Breast epithelium (tissue), 3 donors: Measurements from ENCODE around the gene MYRF.

Experiments
- CTCF ChIP-seq, 3 donors: fragments of 450-650 bp; IDR thresholded peaks; one replicate each; pipeline ENCODE4 v1.5.1; 2016 to 2017; ENCODE audit warnings: antibody characterized with exemption in 3 of 3, mild to moderate bottlenecking in 3 of 3, moderate library complexity in 3 of 3
- POLR2A ChIP-seq: fragments of 450-650 bp; IDR thresholded peaks from one replicate; pipeline ENCODE4 v1.6.1; 2016; ENCODE audit warnings: antibody characterized with exemption, mild to moderate bottlenecking, moderate library complexity
- POLR2AphosphoS5 ChIP-seq, 3 donors: sonication (generic); formaldehyde crosslinking; IDR thresholded peaks; one replicate each; pipeline ENCODE4 v1.6.1; 2017; ENCODE audit warnings: antibody characterized with exemption in 3 of 3

DNA sequence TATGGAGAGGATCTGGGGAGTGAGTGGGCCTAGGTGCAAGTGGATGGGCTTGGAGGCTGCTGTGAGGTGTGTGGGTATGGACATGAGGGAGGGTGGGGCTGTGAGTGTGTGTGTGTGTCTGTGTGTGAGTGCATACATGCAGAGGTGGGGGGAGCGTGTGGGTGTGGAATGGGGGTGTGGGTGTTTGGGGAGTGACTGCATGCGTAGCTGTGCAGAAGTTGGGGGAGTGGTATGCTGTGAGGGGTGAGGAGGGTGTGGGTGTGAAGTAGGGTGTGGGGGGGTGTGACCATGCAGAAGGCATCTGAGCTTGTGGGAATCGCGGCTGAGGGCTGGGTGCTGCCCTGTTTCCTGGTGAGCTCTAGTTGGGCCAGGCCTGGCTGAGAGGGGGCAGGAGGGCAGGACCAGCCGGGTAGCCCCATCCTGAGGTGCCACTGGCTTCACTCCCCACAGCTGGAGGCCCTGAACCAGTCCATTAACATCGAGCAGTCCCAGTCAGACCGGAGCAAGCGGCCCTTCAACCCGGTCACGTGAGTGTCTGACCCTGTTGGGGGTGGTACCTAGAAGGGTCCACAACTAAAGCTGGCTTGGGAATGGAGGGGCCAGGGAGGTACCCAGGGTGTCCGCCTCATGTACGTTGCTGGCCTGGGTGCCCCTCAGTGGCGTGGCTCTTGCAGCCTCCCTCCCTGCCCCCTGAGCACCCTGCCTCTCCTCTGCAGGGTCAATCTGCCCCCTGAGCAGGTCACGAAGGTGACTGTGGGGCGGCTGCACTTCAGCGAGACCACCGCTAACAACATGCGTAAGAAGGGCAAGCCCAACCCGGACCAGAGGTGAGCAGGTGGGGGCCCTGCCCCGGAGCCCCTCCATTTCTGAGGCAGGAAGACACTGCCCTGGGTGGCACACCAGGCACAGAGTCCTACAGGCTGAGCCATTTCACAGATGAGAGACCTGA, 23.4 kb downstream of the MYRF start:
- TF ChIP-seq CTCF (IDR thresholded peaks at IDR 0.05) (no peak), POLR2A (no peak), POLR2AphosphoS5 (IDR thresholded peaks at IDR 0.05) (no peak)
